ENCODE measurements around the gene UNK. TPM values are rescaled to one million over a fixed set of nuclear protein-coding genes. Genes with fewer than 3 reads are reported as not detected.

The UNK gene
- total RNA-seq, 2 donors from 2014 or later: 19.0 to 22.1 TPM

DNA sequence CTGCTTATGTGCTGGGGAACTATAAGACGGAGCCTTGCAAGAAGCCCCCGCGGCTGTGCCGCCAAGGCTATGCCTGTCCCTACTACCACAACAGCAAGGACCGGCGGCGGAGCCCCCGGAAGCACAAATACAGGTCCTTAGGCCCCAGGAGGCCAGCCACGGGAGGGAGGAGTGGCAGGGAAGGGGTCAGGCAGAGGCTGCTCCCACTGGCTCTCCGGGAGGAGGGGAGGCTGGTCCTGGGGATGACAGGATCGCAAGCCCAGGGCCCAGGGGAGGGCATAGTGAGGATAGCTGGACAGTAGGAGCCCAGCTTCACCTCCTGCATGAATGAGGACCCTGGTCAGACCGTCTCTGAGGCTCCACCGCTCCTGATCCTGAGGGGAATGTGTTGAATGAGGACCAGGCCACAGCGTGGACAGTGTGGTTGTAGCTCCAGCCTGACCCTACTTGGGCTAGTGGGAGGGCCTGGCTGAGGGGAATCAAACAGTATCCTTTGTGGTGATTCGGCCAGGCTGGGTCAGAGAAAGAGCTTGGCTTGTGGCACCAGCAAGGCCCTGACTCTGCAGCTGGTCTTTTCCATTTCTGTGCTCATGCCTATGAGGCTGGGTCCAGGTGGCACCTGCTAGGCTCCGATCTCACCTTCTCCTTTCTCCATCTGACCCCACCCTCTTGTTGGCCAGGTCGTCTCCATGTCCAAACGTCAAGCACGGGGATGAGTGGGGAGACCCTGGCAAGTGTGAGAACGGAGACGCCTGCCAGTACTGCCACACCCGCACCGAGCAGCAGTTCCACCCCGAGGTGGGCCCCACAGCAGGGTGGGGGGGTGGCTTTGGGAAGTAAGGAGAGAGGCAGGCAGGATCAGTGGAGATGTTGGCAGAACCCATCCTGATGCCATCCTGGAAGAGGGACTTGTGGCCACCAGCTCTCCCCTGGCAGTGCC, 28.7 kb downstream of the UNK start:
- no peak for ATAC-seq (replicated peaks)
- Mint-ChIP-seq H3K27ac (no peak overlapping the region), H3K27me3 (no peaks in the 10 kb centered on the region), H3K4me1 (no peaks in the 10 kb centered on the region), H3K9me3 (no peaks in the 10 kb centered on the region), H3K4me3 (no peak overlapping the region), H3K36me3 (ENCODE audit: low read depth) (peaks cover 46% of the 10 kb centered on the region)

DNA sequence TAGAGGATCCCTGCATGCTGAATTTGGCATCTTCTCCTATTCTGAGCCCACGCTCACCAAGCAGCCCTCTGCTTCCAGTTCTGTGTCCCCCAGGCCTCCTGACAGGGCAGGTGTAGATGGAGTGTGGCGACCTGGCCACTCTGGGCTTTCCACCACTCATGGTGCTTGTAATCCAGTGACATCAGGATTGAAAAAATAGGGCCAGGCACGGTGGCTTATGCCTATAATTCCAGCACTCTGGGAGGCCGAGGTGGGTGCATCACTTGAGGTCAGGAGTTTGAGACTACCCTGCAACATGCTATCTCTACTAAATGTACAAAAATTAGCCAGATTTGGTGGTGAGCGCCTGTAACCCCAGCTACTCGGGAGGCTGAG, 29.4 kb downstream of the UNK start:
- ATAC-seq (replicated peaks): no peak
- Mint-ChIP-seq H3K4me3 (no peak overlapping the region), H3K27ac (no peak overlapping the region), H3K27me3 (no peaks in the 10 kb centered on the region), H3K4me1 (no peaks in the 10 kb centered on the region), H3K9me3 (no peaks in the 10 kb centered on the region), H3K36me3 (ENCODE audit: low read depth) (peaks cover 53% of the 10 kb centered on the region)

DNA sequence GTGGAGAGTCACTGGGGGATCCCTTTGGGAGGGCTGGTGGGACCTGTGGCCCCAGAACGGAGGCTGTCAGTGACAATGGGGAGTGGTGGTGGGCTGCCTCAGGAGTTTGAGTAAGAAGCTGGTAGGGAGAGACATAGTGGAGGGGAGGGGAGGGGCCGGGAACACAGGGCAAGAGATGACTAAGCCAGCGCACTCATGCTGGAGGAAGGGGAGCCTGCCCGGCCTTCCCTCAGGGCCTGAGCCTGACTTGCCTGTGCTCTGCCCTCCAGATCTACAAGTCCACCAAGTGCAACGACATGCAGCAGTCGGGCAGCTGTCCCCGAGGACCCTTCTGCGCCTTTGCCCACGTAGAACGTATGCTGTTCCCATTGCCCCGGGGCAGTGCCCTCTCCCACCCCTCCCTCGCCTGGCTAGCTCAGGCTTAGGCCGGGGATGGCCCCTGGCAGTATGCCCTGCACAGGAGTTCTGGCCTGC, 30.3 kb downstream of the UNK start:
- peaks cover 62% of the 10 kb centered on the region for H3K36me3 Mint-ChIP-seq (ENCODE audit: low read depth)
- no peak overlapping the region for H3K27ac Mint-ChIP-seq
- no peaks in the 10 kb centered on the region for H3K9me3 Mint-ChIP-seq
- no peak for ATAC-seq (replicated peaks)
- no peak overlapping the region for H3K4me3 Mint-ChIP-seq
- H3K4me1 Mint-ChIP-seq: no peaks in the 10 kb centered on the region
- no peaks in the 10 kb centered on the region for H3K27me3 Mint-ChIP-seq

DNA sequence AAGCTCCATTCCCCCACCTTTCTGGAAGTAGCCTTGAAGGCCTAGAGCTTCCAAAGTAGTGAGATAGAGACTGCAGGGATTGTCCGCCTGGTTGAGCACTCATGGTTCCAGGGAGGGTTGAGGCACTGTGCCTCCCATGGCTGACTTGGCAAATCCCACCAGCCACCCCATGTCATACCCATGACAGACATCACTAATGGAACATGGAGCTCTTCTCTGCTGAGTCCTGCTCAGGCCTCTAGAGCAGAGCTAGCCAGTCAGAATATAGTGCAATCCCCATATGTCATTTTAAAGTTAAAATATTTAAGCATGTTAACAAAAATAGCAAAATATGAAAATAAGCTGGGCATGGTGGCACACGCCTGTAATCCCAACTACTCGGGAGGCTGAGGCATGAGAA, 30.8 kb downstream of the UNK start:
- Mint-ChIP-seq H3K9me3 (no peaks in the 10 kb centered on the region), H3K4me1 (no peaks in the 10 kb centered on the region), H3K4me3 (no peak overlapping the region), H3K27me3 (no peaks in the 10 kb centered on the region), H3K27ac (no peak overlapping the region), H3K36me3 (ENCODE audit: low read depth) (peaks cover 62% of the 10 kb centered on the region)
- no peak for ATAC-seq (replicated peaks)

DNA sequence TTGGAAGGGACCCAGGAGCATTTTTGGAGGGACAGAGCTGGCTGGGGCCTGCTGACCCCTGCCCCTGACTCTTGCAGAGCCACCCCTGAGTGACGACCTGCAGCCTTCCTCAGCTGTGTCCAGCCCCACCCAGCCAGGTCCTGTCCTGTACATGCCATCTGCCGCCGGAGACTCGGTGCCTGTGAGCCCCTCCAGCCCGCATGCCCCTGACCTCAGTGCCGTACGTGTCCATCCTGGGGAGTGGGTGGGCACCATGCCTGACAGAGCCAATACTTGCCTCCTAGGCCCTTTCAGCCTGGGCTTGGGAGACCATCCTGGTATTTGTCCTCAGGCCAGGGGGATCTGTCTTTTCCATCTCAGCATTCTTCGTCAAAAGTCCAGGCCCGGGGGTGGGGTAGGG, 32.1 kb downstream of the UNK start:
- Mint-ChIP-seq H3K36me3 (ENCODE audit: low read depth) (peaks cover 66% of the 10 kb centered on the region), H3K27ac (no peak overlapping the region), H3K4me1 (peaks cover 6% of the 10 kb centered on the region), H3K4me3 (no peak overlapping the region), H3K9me3 (no peaks in the 10 kb centered on the region), H3K27me3 (no peaks in the 10 kb centered on the region)
- ATAC-seq (replicated peaks): no peak

DNA sequence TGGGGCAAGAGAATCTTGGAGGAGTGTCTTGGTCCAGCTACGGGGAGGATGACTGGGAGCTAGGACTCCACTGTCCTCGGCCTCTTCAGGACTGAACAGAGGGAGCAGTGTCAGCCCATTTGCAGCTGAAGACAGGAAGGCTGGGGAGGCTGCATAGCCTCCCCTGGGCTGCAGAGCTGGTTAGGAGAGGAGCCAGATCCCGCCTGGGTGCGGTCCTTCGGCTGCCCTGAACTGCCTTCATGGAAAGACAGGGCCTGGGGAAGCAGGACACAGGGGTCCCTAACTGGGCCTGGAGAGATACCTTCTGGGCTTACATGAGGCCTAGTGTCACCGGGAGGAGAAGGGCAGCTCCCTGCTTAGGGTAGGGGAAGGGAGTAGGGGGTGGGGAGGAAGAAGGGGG, 33.0 kb downstream of the UNK start:
- peaks cover 68% of the 10 kb centered on the region for H3K36me3 Mint-ChIP-seq (ENCODE audit: low read depth)
- no peak for ATAC-seq (replicated peaks)
- H3K27ac Mint-ChIP-seq: peak overlapping the region; percentile 28
- no peak overlapping the region for H3K4me3 Mint-ChIP-seq
- no peaks in the 10 kb centered on the region for H3K27me3 Mint-ChIP-seq
- H3K4me1 Mint-ChIP-seq: peaks cover 9% of the 10 kb centered on the region
- no peaks in the 10 kb centered on the region for H3K9me3 Mint-ChIP-seq

DNA sequence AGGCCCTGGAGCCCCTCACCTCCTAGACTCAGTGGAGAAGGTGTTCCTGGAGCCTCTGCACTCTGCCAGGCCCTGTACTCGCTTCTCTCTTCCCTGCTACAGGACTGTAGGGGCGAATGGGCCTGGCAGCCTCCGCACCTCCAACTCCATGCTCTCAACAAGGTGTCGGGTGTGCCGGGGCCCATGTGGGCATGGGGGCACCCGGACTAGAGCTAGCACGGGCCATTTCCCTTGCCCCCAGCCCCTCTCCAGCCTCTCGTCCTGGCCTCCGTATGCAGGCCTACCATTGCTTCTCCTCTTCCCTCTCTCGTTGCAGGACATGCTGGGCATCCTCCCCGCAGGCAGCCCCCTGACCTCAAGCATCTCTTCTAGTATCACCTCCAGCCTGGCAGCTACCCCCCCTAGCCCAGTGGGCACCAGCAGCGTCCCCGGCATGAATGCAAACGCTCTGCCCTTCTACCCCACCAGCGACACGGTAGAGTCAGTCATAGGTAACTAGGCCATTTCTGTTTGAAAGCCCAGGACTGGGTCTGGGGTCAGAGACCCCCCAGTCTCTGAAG, 33.8 kb downstream of the UNK start:
- H3K27ac Mint-ChIP-seq: peak overlapping the region; percentile 9
- no peaks in the 10 kb centered on the region for H3K9me3 Mint-ChIP-seq
- no peak overlapping the region for H3K4me3 Mint-ChIP-seq
- no peak for ATAC-seq (replicated peaks)
- no peaks in the 10 kb centered on the region for H3K27me3 Mint-ChIP-seq
- peaks cover 64% of the 10 kb centered on the region for H3K36me3 Mint-ChIP-seq (ENCODE audit: low read depth)
- H3K4me1 Mint-ChIP-seq: peaks cover 9% of the 10 kb centered on the region

DNA sequence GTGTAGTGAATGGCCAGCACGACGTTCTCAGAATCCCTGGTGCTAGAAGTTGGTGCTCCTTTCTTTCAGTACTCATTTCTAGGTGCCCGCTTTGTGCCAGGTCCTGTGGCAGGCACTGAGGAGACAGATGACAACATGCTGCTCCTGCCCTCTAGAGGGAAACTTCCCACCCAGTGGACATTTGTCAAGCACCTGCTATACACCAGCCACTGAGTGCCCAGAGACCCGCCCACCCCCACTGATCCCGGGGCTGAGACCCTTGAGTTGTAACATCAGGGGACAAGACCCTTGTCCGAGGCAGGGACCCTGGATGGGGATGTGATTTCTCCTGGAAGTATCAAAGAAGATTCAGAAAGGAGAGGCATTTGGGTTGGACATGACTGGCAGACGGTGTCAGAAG, 34.5 kb downstream of the UNK start:
- no peaks in the 10 kb centered on the region for H3K9me3 Mint-ChIP-seq
- H3K4me1 Mint-ChIP-seq: peaks cover 9% of the 10 kb centered on the region
- H3K4me3 Mint-ChIP-seq: no peak overlapping the region
- no peak for ATAC-seq (replicated peaks)
- H3K27me3 Mint-ChIP-seq: no peaks in the 10 kb centered on the region
- H3K36me3 Mint-ChIP-seq (ENCODE audit: low read depth): peaks cover 62% of the 10 kb centered on the region
- peak overlapping the region; percentile 9 for H3K27ac Mint-ChIP-seq

DNA sequence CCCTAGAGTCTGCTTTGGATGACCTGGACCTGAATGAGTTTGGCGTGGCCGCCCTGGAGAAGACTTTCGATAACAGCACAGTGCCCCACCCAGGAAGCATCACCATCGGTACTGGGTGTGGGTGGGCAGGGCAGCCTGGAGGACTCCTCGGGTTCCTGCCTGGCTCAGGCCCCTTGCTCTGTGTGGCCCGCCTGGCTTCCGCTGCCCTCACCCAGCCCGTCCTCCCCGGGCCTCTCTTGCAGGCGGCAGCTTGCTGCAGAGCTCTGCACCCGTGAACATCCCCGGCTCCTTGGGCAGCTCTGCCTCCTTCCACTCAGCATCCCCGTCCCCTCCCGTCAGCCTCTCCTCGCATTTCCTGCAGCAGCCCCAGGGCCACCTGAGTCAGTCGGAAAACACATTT, 35.1 kb downstream of the UNK start:
- no peak for ATAC-seq (replicated peaks)
- Mint-ChIP-seq H3K4me1 (peaks cover 9% of the 10 kb centered on the region), H3K4me3 (no peak overlapping the region), H3K9me3 (no peaks in the 10 kb centered on the region), H3K27me3 (no peaks in the 10 kb centered on the region), H3K36me3 (ENCODE audit: low read depth) (peaks cover 57% of the 10 kb centered on the region), H3K27ac (no peak overlapping the region)

DNA sequence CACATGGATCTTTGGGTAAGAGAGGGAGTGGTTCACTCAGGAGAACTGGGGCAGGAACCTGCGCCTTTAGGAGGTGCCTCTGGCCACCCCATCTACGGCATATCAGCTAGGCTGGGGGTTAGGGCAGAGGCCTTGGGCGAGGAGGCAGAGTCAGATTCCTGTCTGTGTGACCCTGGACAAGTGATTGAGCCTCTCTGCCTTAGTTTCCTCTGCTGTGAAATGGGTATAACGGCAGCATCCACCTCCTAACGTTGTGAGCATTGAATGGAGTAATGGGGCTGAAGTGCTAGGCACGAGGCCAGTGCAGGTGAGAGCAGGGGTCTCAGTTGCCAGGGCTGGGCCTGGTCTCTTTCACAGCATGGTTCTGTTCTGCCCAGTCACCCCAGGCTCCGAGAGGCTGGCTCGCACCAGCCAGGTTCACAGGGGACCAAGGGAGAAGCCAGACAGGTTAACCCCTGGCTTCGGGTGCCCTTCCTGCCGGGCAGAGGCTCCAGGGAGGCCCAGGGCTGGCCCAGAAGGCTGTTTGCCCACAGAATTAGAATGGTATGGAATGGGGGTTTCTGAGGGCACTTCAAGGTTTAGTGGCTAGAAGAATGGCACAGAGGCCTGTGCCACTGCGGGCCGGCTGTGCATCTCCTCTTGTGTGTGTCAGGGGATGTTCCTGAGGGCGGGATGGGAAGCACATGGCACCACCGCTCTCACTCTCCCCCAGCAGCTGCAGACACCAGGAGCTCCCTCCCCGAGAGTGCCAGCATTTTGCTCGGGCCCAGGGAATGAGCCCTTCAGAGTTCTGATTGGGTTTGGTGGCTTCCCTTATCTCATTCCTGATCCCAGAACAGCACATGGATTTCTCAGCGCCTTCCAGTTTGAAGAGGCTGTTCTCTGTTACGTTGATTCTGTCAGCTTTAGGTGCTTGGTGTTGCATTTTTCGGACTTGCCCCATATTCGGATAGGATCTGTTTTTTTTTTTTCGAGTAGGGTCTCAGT, 35.8 kb downstream of the UNK start:
- ATAC-seq (replicated peaks): no peak
- Mint-ChIP-seq H3K36me3 (ENCODE audit: low read depth) (peaks cover 59% of the 10 kb centered on the region), H3K27ac (peak overlapping the region; percentile 70), H3K27me3 (no peaks in the 10 kb centered on the region), H3K4me3 (no peak overlapping the region), H3K4me1 (peaks cover 9% of the 10 kb centered on the region), H3K9me3 (no peaks in the 10 kb centered on the region)

DNA sequence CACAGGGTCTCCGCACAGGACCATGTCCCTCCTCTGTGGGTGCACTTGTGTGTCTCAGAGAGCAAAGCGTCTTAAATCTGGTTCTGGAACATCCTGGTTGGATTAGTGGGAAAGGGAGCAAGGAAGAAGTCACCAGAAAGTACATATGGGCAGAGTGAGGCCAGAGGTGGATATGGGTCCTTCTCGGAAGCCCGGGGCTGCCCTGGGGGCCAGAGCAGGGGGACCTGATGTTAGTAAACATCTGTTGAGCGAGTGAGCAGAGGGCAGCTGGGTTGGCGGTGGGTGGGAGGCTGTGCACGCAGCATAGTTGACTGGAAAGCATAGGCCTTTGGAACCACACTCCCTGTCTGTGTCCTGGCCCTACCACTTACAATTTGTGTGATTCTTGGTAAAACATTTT, 36.9 kb downstream of the UNK start:
- peak; percentile 4 for ATAC-seq (replicated peaks)
- H3K9me3 Mint-ChIP-seq: no peaks in the 10 kb centered on the region
- H3K4me3 Mint-ChIP-seq: no peak overlapping the region
- H3K36me3 Mint-ChIP-seq (ENCODE audit: low read depth): peaks cover 56% of the 10 kb centered on the region
- H3K4me1 Mint-ChIP-seq: peaks cover 9% of the 10 kb centered on the region
- H3K27me3 Mint-ChIP-seq: no peaks in the 10 kb centered on the region
- peak overlapping the region; percentile 70 for H3K27ac Mint-ChIP-seq

DNA sequence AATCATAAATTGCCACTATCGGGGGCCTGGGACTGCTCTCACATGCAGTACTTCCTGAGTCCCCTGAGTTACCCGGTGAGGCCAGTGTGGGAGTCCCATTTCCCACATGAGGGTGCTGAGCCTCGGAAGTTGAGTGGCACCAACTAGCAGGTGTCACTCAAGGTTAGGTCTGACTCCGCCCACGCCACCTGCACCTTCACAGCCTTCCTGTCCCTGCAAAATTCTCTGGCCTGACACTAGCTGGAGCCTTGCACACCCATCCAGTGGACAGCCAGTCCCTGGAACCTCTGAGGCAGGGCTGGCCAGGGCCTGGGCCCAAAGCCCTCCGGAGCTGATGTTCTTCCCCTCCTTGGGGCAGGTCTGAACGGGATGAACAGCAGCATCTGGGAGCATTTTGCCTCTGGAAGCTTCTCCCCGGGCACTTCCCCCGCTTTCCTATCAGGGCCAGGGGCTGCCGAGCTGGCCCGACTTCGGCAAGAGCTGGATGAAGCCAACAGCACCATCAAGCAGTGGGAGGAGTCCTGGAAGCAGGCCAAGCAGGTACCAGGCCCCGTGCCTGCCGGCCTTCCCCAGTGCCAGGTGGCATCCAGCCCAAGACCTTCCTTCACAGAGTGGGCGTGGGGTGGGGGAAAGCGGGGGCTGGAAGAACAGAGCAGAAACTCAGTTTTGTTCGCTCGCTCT, 37.7 kb downstream of the UNK start:
- H3K9me3 Mint-ChIP-seq: no peaks in the 10 kb centered on the region
- peaks cover 53% of the 10 kb centered on the region for H3K36me3 Mint-ChIP-seq (ENCODE audit: low read depth)
- H3K4me1 Mint-ChIP-seq: peaks cover 9% of the 10 kb centered on the region
- no peak overlapping the region for H3K4me3 Mint-ChIP-seq
- H3K27ac Mint-ChIP-seq: peak overlapping the region; percentile 70
- ATAC-seq (replicated peaks): peak; percentile 31
- no peaks in the 10 kb centered on the region for H3K27me3 Mint-ChIP-seq

DNA sequence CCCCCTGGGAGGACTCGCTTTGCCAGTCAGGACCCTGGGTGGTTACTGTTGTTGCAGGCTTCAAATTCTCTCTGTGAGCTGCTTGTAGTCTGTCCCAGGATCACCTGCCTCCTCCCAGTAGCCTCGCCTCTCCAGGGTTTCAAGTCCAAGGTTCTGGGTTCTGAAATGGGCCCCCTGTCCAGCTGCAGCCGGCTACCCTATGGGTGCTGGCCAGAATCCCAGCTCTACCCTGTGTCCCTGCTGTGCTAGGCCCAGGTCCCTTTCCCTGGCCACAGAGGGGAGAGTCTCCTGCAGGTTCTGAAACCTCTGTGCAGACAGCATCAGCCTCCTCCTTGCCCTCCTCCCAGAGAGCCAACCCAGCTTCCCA, 38.2 kb downstream of the UNK start:
- ATAC-seq (replicated peaks): no peak
- Mint-ChIP-seq H3K4me1 (peaks cover 9% of the 10 kb centered on the region), H3K27me3 (no peaks in the 10 kb centered on the region), H3K9me3 (no peaks in the 10 kb centered on the region), H3K36me3 (ENCODE audit: low read depth) (peaks cover 50% of the 10 kb centered on the region), H3K27ac (no peak overlapping the region), H3K4me3 (no peak overlapping the region)

All from activated T-helper 17 cell treated with anti-CD3 and anti-CD28 coated beads, Interleukin-2, amount 50 U/mL, for 72 hours (primary cell).